Stimulated activated naive CD8-positive, alpha-beta T cell treated with anti-CD3 and anti-CD28 coated beads, Interleukin-15, Interleukin-2, amounts not matched to agents 100 ng/mL and 50 ng/mL, for 24 hours (primary cell): ENCODE measurements around the gene SWT1.
"Not testable (repeated sequence)": the region's sequence is repeated elsewhere in the genome, so short reads cannot be mapped to it uniquely, and the experiment has no call there.

Source experiments
- H3K27ac Mint-ChIP-seq: one replicate; pipeline ENCODE4 v1.8.0; 2021; ENCODE audit warnings: mild to moderate bottlenecking, mixed read lengths
- H3K27me3 Mint-ChIP-seq: one replicate; pipeline ENCODE4 v1.8.0; 2021; ENCODE audit warnings: mixed read lengths
- H3K36me3 Mint-ChIP-seq: one replicate; pipeline ENCODE4 v1.8.0; 2021; ENCODE audit warnings: low read depth, mixed read lengths
- H3K4me1 Mint-ChIP-seq: one replicate; pipeline ENCODE4 v1.8.0; 2021; ENCODE audit warnings: low read depth, mixed read lengths
- H3K4me3 Mint-ChIP-seq: one replicate; pipeline ENCODE4 v1.8.0; 2021; ENCODE audit warnings: mild to moderate bottlenecking, mixed read lengths
- H3K9me3 Mint-ChIP-seq: one replicate; pipeline ENCODE4 v1.8.0; 2021; ENCODE audit warnings: mixed read lengths

SWT1 gene

DNA sequence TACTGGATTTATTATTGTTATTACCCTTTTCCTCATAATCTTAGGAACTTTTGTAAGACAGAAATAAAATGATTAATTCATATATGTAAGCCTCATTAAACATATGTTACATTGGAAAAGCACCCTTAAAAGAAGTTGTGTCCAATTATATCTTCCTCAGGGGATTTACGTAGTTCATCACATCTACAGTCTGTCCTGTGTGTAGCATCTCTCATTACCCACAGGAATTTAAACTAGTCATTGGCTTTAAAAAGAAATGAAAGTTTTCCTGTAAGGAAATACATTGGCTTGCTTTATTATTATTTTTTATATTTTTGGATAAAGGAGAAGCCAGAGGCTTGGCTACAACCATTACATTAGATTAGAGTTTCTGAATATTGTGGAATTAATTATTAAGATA lies 56.1 kb downstream of the SWT1 start:
- Mint-ChIP-seq H3K4me1 (no peaks in the 10 kb centered on the region), H3K4me3 (no peak overlapping the region), H3K36me3 (peaks cover 29% of the 10 kb centered on the region), H3K27ac (no peak overlapping the region), H3K9me3 (peaks cover 4% of the 10 kb centered on the region), H3K27me3 (no peaks in the 10 kb centered on the region)

DNA sequence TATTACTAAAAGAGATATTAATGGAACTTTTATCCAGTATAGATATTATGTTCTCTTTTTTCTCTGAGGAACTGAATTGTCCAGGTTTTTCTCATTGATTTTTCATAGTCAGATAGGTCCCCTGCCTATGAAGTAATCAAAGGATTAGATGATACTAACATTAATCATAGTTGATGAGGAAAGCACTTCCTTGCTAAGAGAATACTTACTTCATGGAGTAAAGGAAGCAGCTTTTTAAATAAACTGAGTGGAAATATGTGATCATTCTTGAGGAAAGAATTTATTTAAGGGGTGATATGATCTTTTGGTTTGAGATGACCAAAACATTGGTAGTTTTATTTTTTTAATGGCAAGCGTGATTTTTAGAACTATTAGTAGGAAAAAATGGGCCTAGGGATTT lies 58.9 kb downstream of the SWT1 start:
- Mint-ChIP-seq H3K27me3 (no peaks in the 10 kb centered on the region), H3K4me1 (no peaks in the 10 kb centered on the region), H3K36me3 (peaks cover 9% of the 10 kb centered on the region), H3K9me3 (peaks cover 4% of the 10 kb centered on the region), H3K27ac (no peak overlapping the region), H3K4me3 (no peak overlapping the region)

DNA sequence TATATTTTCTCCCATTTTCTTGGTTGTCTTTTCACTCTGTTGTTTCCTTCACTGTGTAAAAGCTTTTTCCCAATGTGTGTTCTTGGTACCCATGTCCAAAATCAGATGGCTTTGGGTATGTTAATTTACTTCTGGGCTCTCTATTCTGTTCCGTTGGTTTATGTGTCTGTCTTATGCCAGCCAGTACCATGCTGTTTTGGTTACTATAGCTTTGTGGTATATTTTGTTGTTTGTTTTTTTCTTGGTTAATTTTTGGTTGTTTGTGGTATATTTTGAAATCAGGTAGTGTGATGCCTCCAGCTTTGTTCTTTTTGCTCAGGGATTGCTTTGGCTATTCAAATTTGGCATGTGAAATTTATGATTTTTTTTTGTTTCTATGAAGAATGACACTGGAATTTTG lies 67.2 kb downstream of the SWT1 start:
- Mint-ChIP-seq H3K4me3 (no peak overlapping the region), H3K27ac (no peak overlapping the region), H3K4me1 (no peaks in the 10 kb centered on the region), H3K27me3 (no peaks in the 10 kb centered on the region), H3K9me3 (peaks cover 8% of the 10 kb centered on the region), H3K36me3 (peaks cover 32% of the 10 kb centered on the region)

DNA sequence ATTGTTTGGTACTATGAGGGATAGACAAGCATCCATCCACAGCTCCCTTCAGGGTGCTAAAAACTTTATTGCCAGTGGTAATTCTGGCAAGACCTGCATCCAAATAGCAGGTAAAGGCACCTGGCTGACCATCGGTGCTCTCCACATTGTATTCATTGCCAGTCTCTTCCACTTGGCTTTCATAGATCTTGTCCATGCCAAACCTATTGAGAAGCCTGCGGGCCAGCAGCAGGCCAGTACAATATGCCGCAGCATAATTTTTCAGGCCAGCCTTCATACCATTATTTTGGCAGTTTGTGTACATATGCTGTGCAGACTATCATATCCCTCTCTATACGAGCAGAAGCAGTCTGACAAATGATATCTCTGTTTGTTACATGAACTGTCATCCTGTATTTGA lies 70.2 kb downstream of the SWT1 start:
- no peaks in the 10 kb centered on the region for H3K4me1 Mint-ChIP-seq
- H3K27me3 Mint-ChIP-seq: no peaks in the 10 kb centered on the region
- H3K27ac Mint-ChIP-seq: no peak overlapping the region
- H3K4me3 Mint-ChIP-seq: no peak overlapping the region
- peaks cover 8% of the 10 kb centered on the region for H3K9me3 Mint-ChIP-seq
- peaks cover 27% of the 10 kb centered on the region for H3K36me3 Mint-ChIP-seq

DNA sequence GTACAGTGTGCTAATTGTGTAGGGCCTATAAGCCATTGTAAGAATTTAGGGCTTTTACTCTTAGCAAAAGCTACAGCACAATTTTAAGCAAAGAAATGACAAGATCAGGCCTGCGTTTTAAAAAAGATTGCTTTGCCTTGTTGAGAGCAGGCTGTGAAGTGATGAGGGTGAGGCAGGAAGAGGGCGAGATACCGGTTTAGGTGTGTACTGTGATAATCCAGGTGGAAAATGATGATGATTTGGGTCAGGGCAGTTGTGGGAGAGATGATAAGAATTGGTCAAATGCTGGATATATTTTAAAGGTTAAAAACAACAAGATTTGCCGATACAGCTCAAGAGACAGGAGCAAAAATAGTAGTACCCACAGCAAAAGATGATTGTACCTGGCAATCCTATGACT lies 72.0 kb downstream of the SWT1 start:
- no peaks in the 10 kb centered on the region for H3K27me3 Mint-ChIP-seq
- H3K4me1 Mint-ChIP-seq: no peaks in the 10 kb centered on the region
- H3K27ac Mint-ChIP-seq: no peak overlapping the region
- peaks cover 10% of the 10 kb centered on the region for H3K36me3 Mint-ChIP-seq
- H3K4me3 Mint-ChIP-seq: no peak overlapping the region
- peaks cover 8% of the 10 kb centered on the region for H3K9me3 Mint-ChIP-seq

DNA sequence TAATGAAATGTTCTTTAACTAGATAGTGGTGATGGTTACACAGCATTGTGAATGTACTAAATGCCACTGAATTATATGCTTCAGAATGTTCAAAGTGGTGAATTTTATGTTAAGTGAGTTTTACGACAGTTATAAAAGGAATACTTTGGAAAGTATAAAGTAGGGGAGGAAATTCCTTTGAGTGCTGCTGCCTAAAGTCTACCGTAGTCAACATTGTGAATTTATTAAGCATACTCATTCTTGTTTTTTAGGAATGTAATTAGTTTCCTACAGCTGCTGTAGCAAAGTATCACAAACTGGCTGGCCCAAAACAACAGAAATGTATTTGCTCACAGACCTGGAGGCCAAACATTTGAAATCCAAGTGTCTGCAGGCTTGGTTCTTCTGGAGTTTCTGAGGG lies 73.0 kb downstream of the SWT1 start:
- no peak overlapping the region for H3K27ac Mint-ChIP-seq
- no peak overlapping the region for H3K4me3 Mint-ChIP-seq
- peaks cover under 1% of the 10 kb centered on the region for H3K9me3 Mint-ChIP-seq
- H3K27me3 Mint-ChIP-seq: no peaks in the 10 kb centered on the region
- peaks cover under 1% of the 10 kb centered on the region for H3K36me3 Mint-ChIP-seq
- no peaks in the 10 kb centered on the region for H3K4me1 Mint-ChIP-seq

DNA sequence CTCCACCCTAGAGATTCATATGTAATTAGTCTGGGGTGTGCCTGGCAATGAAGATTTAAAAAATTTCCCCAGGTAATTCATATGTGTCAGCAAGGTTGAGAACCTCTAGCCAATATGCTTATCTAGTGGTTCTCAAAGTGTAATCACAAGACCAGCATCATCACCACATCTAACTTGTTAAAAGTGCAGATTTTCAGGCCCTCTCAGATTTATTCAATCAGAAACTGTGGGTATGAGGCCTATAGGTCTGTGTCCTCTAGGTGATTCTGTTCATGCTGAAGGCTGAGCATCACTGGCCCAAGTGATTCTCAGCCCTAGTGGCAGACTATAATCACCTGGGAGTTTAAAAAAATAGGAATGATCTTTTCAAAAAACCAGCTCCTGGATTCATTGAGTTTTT lies 75.9 kb downstream of the SWT1 start:
- H3K9me3 Mint-ChIP-seq: no peaks in the 10 kb centered on the region
- no peak overlapping the region for H3K4me3 Mint-ChIP-seq
- no peak overlapping the region for H3K27ac Mint-ChIP-seq
- no peaks in the 10 kb centered on the region for H3K4me1 Mint-ChIP-seq
- no peaks in the 10 kb centered on the region for H3K36me3 Mint-ChIP-seq
- no peaks in the 10 kb centered on the region for H3K27me3 Mint-ChIP-seq

DNA sequence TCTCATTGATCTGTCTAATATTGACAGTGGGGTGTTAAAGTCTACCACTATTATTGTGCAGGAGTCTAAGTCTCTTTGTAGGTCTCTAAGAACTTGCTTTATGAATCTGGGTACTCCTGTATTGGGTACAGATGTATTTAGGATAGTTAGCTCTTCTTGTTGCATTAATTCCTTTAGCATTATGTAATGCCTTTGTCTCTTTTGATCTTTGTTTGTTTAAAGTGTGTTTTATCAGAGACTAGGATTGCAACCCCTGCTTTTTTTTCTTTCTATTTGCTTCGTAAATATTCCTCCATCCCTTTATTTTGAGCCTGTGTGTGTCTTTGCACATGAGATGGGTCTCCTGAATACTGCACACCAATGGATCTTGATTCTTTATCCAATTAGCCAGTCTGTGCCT lies 77.2 kb downstream of the SWT1 start:
- not testable (repeated sequence) for H3K27ac Mint-ChIP-seq, H3K4me1 Mint-ChIP-seq, H3K27me3 Mint-ChIP-seq, H3K4me3 Mint-ChIP-seq, H3K9me3 Mint-ChIP-seq, H3K36me3 Mint-ChIP-seq

DNA sequence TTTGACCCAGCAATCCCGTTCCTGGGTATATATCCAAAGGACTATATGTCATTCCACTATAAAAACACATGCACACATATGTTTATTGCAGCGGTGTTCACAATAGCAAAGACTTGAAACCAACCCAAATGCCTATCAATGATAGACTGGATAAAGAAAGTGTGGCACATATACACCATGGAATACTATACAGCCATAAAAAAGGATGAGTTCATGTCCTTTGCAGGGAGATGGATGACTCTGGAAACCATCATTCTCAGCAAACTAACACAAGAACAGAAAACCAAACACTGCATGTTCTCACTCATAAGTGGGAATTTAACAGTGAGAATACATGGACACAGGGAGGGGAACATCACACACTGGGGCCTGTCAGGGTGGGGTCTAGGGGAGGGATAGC lies 80.2 kb downstream of the SWT1 start:
- H3K36me3 Mint-ChIP-seq, H3K4me3 Mint-ChIP-seq, H3K9me3 Mint-ChIP-seq, H3K27me3 Mint-ChIP-seq, H3K27ac Mint-ChIP-seq: not testable (repeated sequence)
- peaks cover 27% of the 10 kb centered on the region for H3K4me1 Mint-ChIP-seq

DNA sequence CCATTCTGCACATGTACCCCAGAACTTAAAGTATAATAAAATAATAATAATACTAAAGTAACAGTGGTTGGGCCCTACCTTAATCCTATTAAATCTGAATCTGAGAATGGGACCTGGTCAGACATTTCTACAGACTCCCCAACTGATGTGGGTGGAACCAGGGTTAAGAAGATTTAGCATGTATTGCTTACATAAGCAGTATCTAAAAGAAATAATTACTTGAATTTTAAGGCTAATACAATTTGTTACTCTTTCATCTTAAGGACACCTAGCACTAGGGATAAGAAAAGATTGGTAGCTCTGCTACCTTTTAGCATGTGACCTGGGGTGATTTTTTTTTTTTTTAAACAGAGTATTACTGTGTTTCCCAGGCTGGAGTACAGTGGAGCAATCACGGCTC lies 80.7 kb downstream of the SWT1 start:
- Mint-ChIP-seq H3K27me3 (no peaks in the 10 kb centered on the region), H3K4me3 (no peak overlapping the region), H3K9me3 (no peaks in the 10 kb centered on the region)

DNA sequence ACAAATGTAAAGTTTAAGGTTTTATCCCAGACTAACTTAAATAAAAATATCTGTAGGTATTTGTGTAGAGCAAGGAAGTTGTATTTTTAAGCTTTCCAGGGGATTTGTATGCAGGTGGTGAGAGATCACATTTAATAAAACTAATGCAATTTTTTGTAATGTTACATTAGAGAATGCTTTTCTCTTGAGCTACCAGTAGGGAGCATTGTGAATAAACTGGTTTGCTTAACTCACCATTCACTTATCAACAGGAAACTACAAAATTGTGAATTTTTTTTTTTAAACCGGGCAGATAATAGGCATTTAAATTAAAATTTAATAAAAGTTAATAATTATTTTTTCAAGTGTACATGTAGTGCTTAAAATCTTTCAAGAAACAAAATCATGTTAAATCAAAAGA lies 81.5 kb downstream of the SWT1 start:
- Mint-ChIP-seq H3K36me3 (no peaks in the 10 kb centered on the region), H3K9me3 (no peaks in the 10 kb centered on the region), H3K4me1 (peaks cover 27% of the 10 kb centered on the region), H3K27me3 (no peaks in the 10 kb centered on the region), H3K4me3 (no peak overlapping the region), H3K27ac (no peak overlapping the region)

More for the DNA sequence above, 80.7 kb downstream of the SWT1 start:
- H3K36me3 Mint-ChIP-seq: no peaks in the 10 kb centered on the region
- H3K4me1 Mint-ChIP-seq: peaks cover 27% of the 10 kb centered on the region
- H3K27ac Mint-ChIP-seq: no peak overlapping the region

DNA sequence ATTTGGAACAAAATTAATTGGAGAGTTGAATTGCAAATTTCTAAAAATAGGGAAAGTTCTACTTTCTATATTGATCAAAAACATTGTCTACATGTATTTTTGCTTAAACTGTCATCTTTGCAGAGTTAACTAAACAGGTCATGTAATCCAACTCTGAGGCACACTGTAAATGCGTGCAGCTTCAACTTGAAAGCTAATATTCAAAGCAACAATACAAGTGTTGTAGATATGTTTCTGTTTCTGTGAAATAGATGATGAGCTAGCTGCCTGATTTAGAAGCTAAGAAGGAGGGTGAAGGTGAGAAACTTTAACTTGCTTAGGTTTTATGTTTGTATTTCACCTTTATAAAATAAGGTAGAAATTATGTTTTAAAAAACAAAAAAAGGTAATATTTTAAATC lies 82.9 kb downstream of the SWT1 start:
- no peaks in the 10 kb centered on the region for H3K9me3 Mint-ChIP-seq
- no peaks in the 10 kb centered on the region for H3K36me3 Mint-ChIP-seq
- H3K4me3 Mint-ChIP-seq: no peak overlapping the region
- H3K4me1 Mint-ChIP-seq: peaks cover 31% of the 10 kb centered on the region
- H3K27me3 Mint-ChIP-seq: no peaks in the 10 kb centered on the region
- no peak overlapping the region for H3K27ac Mint-ChIP-seq

DNA sequence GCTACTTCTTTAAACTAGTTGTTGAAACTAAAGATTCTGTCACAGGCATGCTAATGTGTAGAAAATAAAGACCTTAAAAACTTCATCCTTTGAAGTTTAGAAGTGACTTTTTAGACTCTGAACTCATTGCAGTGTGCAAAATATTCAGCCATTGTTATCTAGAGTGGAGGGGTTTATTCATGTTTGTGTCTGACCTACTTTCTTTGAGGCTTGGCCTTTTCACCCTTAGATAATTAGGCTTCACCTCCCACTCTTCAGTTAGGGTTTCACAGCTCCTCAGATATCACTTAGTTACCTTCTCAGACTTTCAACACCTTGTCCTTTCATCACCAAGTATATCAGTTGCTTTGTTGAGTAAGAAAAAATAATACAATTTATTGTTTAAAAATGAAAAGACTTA lies 84.2 kb downstream of the SWT1 start:
- Mint-ChIP-seq H3K4me1 (peaks cover 31% of the 10 kb centered on the region), H3K27ac (no peak overlapping the region), H3K27me3 (no peaks in the 10 kb centered on the region), H3K9me3 (no peaks in the 10 kb centered on the region), H3K4me3 (no peak overlapping the region), H3K36me3 (no peaks in the 10 kb centered on the region)

DNA sequence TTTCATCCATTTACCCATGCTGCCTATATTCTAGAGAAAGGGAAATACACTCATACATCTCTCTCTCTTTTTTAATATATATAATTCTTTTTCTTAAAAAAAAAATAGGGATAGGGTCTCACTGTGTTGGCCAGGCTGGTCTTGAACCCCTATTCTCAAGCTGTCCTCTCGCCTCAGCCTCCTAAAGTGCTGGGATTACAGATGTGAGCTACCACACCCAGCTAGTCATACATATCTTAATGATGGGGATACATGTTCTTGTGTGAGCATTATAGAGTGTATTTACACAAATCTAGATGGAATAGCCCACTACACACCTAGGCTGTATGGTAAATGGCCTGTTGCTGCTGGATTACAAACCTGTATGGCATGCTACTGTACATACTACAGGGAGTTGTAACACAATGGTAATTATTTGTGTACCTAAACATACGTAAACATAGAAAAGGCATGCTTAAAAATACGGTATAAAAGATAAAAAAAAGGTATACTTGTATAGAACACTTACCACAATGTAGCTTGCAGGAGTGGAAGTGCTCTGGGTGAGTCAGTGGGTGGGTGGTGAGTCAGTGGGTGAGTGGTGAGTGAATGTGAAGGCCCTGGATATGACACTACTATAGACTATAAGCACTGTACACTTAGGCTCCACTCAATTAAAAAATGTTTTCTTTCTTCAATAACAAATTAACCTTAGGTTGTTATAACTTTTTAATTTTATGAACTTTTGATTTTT lies 87.2 kb downstream of the SWT1 start:
- no peak overlapping the region for H3K27ac Mint-ChIP-seq
- H3K27me3 Mint-ChIP-seq: no peaks in the 10 kb centered on the region
- no peaks in the 10 kb centered on the region for H3K9me3 Mint-ChIP-seq
- no peaks in the 10 kb centered on the region for H3K36me3 Mint-ChIP-seq
- no peak overlapping the region for H3K4me3 Mint-ChIP-seq
- H3K4me1 Mint-ChIP-seq: peaks cover 24% of the 10 kb centered on the region

DNA sequence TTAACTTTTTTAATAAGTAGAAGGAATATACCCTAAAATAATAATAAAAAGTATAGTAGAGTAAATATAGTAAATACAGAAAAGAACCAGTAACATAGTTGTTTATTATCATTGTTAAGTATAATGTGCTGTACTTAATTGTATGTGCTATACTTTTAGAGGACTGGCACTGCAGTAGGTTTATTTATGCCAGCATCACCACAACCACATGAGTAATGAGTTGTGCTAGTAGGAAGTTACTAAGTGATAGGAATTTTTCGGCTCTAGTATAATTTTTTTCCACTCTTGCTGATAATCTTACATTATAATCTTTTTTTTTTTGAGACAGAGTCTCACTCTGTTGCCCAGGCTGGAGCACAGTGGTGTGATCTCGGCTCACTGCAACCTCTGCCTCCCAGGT lies 88.5 kb downstream of the SWT1 start:
- H3K9me3 Mint-ChIP-seq: no peaks in the 10 kb centered on the region
- H3K4me3 Mint-ChIP-seq: no peak overlapping the region
- H3K4me1 Mint-ChIP-seq: peaks cover 12% of the 10 kb centered on the region
- no peaks in the 10 kb centered on the region for H3K36me3 Mint-ChIP-seq
- H3K27me3 Mint-ChIP-seq: no peaks in the 10 kb centered on the region
- no peak overlapping the region for H3K27ac Mint-ChIP-seq

DNA sequence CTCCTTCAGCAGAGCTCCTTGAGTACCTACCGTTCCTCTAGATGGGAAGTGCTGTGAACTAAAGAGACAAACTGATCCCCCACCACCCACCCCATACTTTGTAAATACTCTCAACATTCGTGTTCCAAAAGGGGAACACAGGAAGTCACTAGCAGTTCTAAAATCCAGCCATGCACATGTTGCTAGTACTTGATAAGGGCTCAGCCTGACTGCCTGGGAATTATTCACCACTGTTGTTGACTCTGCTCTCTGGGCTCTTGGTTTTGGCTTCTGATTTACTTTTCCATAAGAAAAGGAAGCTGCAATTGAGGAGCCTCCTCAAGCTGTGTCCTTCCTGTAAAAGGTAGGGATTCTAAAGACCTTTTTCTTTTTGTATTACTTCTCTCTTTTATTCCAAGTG lies 92.6 kb downstream of the SWT1 start:
- Mint-ChIP-seq H3K27ac (no peak overlapping the region), H3K9me3 (no peaks in the 10 kb centered on the region), H3K4me1 (no peaks in the 10 kb centered on the region), H3K36me3 (no peaks in the 10 kb centered on the region), H3K27me3 (no peaks in the 10 kb centered on the region), H3K4me3 (no peak overlapping the region)
